Upper lobe of left lung (tissue), 6 donors: ENCODE measurements around the gene MAP2K7. TPM values are rescaled to one million over a fixed set of nuclear protein-coding genes. Genes with fewer than 3 reads are reported as not detected.

Source experiments
- ATAC-seq, 2 donors: fragments of 200-7000 bp; cut with Tn5 transposase; one replicate each; pipeline ENCODE4 v1.9.1; 2022; ENCODE audit warnings: mild to moderate bottlenecking in 2 of 2, moderate library complexity in 2 of 2; ENCODE audit not compliant: low FRiP score in 2 of 2
- DNase-seq, 2 donors: peaks; one replicate each; pipeline ENCODE4 v3.0.0-alpha.2; 2019 to 2020
- H3K27ac ChIP-seq, 4 donors: fragments of 200-600 bp; sonication (generic); one replicate each; pipeline ENCODE4 v1.5.1; 2016 to 2019
- H3K27me3 ChIP-seq, 4 donors: fragments of 200-600 bp; sonication (generic); one replicate each; pipeline ENCODE4 v1.5.1; 2017 to 2019
- H3K36me3 ChIP-seq, 4 donors: fragments of 200-600 bp; sonication (generic); one replicate each; pipeline ENCODE4 v1.5.1; 2016 to 2019
- H3K4me1 ChIP-seq, 4 donors: fragments of 200-600 bp; sonication (generic); one replicate each; pipeline ENCODE4 v1.5.1; 2018 to 2019
- H3K4me3 ChIP-seq, 4 donors: fragments of 200-600 bp; sonication (generic); one replicate each; pipeline ENCODE4 v1.5.1; 2017 to 2019; ENCODE audit warnings: mild to moderate bottlenecking in 2 of 4, moderate library complexity in 1 of 4
- H3K9me3 ChIP-seq, 4 donors: fragments of 200-600 bp; sonication (generic); one replicate each; pipeline ENCODE4 v1.5.1; 2018 to 2019
- EP300 ChIP-seq, 4 donors: sonication (generic); formaldehyde crosslinking; IDR thresholded peaks; one replicate each; pipeline ENCODE4 v1.5.1; 2017; ENCODE audit warnings: antibody characterized with exemption in 4 of 4, control low read depth in 2 of 4
- POLR2A ChIP-seq, 4 donors: fragments of 450-650 bp; IDR thresholded peaks; one replicate each; pipeline ENCODE4 v1.5.1; 2016 to 2017; ENCODE audit warnings: antibody characterized with exemption in 4 of 4, mild to moderate bottlenecking in 2 of 4
- POLR2AphosphoS5 ChIP-seq, 2 donors: sonication (generic); formaldehyde crosslinking; IDR thresholded peaks; one replicate each; pipeline ENCODE4 v1.5.1; 2017; ENCODE audit warnings: antibody characterized with exemption in 2 of 2
- WGBS, 2 donors: methylation state at CpG; one replicate each; pipeline ENCODE4 v1.1.5; 2017 to 2018; 5-methylcytosine and 5-hydroxymethylcytosine counted together
- total RNA-seq, 6 donors: library from RNA; depleted of rRNA in 4 of 6; stranded (reverse); fragments of >200 nt in 4 of 6; gene quantifications; one replicate each; pipeline versions ENCODE4 v1.1.0 to v1.2.1, GENCODE V29; 2016 to 2021
- TF ChIP-seq, protein P1 (sequence below), 6 experiments: fragments of 450-650 bp in 4 of 6; fragments of 200-600 bp in 2 of 6; sonication (generic) in 2 of 6; IDR thresholded peaks; one replicate each; pipeline ENCODE4 v1.5.1; 2016 to 2019; ENCODE audit warnings: antibody characterized with exemption in 6 of 6
- donor health status: DM: no; HTN: no; CAD: no; lungs with moderate emphysema.
- donor health status: DM: no; HTN: yes; CAD: no; lungs with severe emphysema.

MAP2K7 gene
- total RNA-seq, 6 donors from 2014 or later: 21.1 to 61.8 (median 33.0) TPM

DNA sequence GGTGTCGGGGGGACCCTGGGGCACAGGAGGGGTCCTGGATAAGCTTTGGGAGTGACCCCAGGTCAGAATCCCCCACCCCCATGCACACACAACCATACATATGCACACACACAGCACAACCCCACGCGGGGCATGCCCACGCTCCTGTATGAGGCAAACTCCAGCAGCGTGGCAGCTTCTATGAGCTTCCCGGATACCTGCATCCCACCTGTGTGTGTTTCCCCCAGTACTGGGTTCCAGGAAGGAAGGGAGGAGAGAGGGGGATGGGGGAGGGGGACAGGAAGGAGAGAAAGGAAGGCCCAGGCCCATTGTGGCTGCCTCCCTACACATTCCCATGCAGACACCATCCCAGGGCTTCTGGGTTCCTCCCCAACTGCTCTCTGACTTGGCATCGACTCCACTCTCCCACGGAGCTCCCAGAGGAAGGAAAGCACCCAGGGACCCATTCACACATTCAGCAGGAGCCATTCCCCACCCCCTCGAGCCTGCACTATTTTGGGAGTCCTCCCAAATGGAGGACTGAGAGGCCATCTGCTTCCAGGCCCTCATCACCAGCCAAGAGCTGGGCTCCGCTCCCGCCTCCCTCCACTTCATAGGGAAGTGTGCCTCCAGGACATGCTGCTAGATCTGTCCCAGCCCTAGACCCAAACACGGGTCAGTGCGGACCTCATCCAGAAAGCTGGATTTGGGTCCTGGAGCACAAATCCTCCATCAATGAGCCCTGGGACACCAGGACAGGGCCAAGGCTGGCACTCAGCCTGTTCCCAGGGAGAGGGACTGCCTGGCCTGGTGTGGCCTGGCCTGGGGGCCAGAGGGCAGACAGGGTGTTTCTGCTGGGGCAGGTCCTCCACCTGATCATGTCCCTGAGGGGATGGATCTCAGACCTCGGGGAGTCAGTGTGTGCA, 42.7 kb upstream of the MAP2K7 start:
- peaks cover 0 to 13% (median 3%) of the 10 kb centered on the region in 4 donors for H3K27me3 ChIP-seq
- no peak overlapping the region for H3K4me3 ChIP-seq
- H3K4me1 ChIP-seq: peaks cover 9 to 32% (median 13%) of the 10 kb centered on the region in 4 donors
- H3K9me3 ChIP-seq: no peaks in the 10 kb centered on the region
- peaks cover 0 to 6% (median 3%) of the 10 kb centered on the region in 4 donors for H3K36me3 ChIP-seq
- 64 to 82% methylated on average over 9 to 14 of the region's 14 CpGs for WGBS, 2 donors
- H3K27ac ChIP-seq: no peak overlapping the region
- DNase-seq (no peak), ATAC-seq (no peak)
- TF ChIP-seq EP300 (IDR thresholded peaks at IDR 0.05): no peak
- no peak for TF ChIP-seq POLR2A (IDR thresholded peaks at IDR 0.05)
- TF ChIP-seq POLR2AphosphoS5 (IDR thresholded peaks at IDR 0.05): no peak
- TF ChIP-seq, protein P1, sequence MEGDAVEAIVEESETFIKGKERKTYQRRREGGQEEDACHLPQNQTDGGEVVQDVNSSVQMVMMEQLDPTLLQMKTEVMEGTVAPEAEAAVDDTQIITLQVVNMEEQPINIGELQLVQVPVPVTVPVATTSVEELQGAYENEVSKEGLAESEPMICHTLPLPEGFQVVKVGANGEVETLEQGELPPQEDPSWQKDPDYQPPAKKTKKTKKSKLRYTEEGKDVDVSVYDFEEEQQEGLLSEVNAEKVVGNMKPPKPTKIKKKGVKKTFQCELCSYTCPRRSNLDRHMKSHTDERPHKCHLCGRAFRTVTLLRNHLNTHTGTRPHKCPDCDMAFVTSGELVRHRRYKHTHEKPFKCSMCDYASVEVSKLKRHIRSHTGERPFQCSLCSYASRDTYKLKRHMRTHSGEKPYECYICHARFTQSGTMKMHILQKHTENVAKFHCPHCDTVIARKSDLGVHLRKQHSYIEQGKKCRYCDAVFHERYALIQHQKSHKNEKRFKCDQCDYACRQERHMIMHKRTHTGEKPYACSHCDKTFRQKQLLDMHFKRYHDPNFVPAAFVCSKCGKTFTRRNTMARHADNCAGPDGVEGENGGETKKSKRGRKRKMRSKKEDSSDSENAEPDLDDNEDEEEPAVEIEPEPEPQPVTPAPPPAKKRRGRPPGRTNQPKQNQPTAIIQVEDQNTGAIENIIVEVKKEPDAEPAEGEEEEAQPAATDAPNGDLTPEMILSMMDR (IDR thresholded peaks at IDR 0.05): no peak

DNA sequence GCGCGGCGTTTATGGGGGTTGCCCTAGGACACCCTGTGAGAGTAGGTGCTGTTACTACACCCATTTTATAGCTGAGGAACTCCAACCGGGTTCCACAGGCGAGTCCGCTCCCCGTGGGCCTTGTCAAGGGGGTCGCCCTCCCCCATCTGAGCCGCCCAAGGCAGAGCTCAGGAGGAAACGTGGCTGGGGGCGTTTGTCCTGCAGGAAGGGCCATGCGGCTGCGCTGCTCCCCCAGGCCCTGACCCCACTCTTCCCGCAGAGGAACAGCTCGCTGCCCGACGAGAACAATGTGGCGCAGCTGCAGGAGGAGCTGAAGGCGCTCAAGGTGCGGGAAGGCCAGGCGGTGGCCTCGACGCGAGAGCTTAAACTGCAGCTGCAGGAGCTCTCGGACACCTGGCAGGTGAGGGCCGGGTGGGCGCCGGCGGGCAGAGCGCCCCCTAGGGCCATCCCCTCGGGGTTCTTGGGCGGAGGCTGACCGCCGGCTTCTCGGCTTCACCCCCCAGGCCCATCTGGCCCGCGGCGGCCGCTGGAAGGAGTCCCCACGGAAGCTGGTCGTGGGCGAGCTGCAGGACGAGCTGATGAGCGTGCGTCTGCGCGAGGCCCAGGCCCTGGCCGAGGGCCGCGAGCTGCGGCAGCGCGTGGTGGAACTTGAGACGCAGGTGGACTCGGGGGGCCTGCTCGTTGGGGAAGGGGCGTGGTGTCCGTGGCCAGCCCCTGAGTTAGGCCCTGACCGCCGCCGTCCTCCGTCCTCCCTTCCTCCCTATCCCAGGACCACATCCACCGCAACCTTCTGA, 41.9 kb upstream of the MAP2K7 start:
- peaks cover 9 to 32% (median 13%) of the 10 kb centered on the region in 4 donors for H3K4me1 ChIP-seq
- TF ChIP-seq, protein P1 (IDR thresholded peaks at IDR 0.05): no peak
- H3K9me3 ChIP-seq: no peaks in the 10 kb centered on the region
- peak in 1 of 2 donors; percentile 84 for DNase-seq
- H3K36me3 ChIP-seq: peaks cover 0 to 6% (median 3%) of the 10 kb centered on the region in 4 donors
- H3K4me3 ChIP-seq: peak overlapping the region in 3 of 4 donors; percentile 13 to 44 (median 38)
- no peak overlapping the region for H3K27ac ChIP-seq
- H3K27me3 ChIP-seq: peaks cover 0 to 13% (median 3%) of the 10 kb centered on the region in 4 donors
- 44 to 100% methylated on average over 3 to 54 of the region's 63 CpGs for WGBS, 2 donors
- ATAC-seq: no peak

DNA sequence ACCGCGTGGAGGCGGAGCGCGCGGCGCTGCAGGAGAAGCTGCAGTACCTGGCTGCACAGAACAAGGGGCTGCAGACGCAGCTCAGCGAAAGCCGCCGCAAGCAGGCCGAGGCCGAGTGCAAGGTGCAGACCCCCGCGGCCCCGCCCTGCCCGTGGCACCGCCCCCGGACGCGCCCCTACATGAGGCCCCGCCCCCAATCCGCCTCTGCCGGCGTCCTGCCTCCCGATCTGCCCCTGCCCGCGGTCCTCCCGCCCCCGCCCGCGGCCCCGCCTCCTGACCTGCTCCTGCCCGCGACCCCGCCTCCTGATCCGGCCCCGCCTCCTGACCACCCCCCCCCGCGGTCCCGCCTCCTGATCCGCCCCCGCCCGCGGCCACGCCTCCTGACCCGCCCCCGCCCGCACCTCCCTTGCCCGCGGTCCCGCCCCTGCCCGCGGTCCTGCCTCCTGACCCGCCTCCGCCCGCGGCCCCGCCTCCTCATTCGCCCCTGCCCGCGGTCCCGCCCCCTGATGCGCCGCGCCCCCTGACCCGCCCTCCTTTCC, 41.2 kb upstream of the MAP2K7 start:
- peak in 1 of 2 donors; percentile 54 for ATAC-seq
- WGBS, 2 donors: 17% methylated on average over 16 of the region's 67 CpGs; no CpG with 5 or more reads in 1 of the 2 donors
- H3K4me3 ChIP-seq: peak overlapping the region in 3 of 4 donors; percentile 13 to 44 (median 38)
- peaks cover 9 to 32% (median 13%) of the 10 kb centered on the region in 4 donors for H3K4me1 ChIP-seq
- peaks cover 0 to 18% (median 3%) of the 10 kb centered on the region in 4 donors for H3K27me3 ChIP-seq
- H3K27ac ChIP-seq: no peak overlapping the region
- no peaks in the 10 kb centered on the region for H3K9me3 ChIP-seq
- TF ChIP-seq EP300 (IDR thresholded peaks at IDR 0.05) (no peak), POLR2A (IDR thresholded peaks at IDR 0.05) (no peak), POLR2AphosphoS5 (IDR thresholded peaks at IDR 0.05) (no peak)
- TF ChIP-seq, protein P1 (IDR thresholded peaks at IDR 0.05): no peak
- peaks cover 0 to 6% (median 3%) of the 10 kb centered on the region in 4 donors for H3K36me3 ChIP-seq
- peak; percentile 74 to 94 for DNase-seq

DNA sequence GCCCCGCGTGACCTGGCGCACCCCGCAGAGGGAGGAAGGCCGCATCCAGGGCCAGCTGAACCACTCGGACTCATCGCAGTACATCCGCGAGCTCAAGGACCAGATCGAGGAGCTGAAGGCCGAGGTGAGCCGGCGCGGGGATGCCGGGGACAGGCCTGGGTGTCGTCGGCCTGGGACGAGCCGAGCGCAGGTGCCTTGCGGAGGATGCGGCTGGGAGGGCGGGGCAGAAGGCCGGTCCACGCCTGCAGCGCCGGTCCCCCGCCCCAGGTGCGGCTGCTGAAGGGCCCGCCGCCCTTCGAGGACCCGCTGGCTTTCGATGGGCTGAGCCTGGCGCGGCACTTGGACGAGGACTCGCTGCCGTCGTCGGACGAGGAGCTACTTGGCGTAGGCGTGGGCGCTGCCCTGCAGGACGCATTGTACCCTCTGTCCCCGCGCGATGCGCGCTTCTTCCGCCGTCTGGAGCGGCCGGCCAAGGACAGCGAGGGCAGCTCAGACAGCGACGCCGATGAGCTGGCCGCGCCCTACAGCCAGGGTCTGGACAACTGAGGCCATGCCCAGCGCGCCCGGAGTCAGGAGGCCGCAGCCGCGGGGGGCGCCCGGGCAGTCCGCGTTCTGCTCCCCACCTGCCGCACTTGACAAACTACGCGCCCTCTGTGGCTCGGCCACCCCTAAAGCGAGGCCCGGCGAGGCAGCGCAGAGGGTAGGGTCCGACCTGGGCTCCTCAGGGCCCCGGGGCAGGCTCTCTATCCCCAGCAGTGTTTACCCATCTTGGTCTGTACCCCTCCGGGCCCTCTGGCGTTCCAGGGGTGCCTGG, 40.3 kb upstream of the MAP2K7 start:
- Histone ChIP-seq H3K4me1 (peaks cover 10 to 38% (median 15%) of the 10 kb centered on the region in 4 donors), H3K27ac (no peak overlapping the region), H3K4me3 (peak overlapping the region in 3 of 4 donors; percentile 8 to 44 (median 13)), H3K27me3 (peaks cover 0 to 19% (median 3%) of the 10 kb centered on the region in 4 donors), H3K36me3 (peaks cover 0 to 6% (median 1%) of the 10 kb centered on the region in 4 donors), H3K9me3 (no peaks in the 10 kb centered on the region)
- DNase-seq (no peak), ATAC-seq (no peak)
- TF ChIP-seq EP300 (IDR thresholded peaks at IDR 0.05) (no peak), POLR2A (IDR thresholded peaks at IDR 0.05) (no peak), POLR2AphosphoS5 (IDR thresholded peaks at IDR 0.05) (no peak)
- TF ChIP-seq, protein P1 (IDR thresholded peaks at IDR 0.05): no peak
- 73 to 87% methylated on average over 34 to 73 of the region's 83 CpGs for WGBS, 2 donors
